GM19193 (cell line): ENCODE results near the gene ATN1.

Experiments used
- POLR2A ChIP-seq: IDR thresholded peaks from 4 replicates; pipeline ENCODE4 v1.6.1; 2011; ENCODE audit not compliant: insufficient read depth, insufficient read length; ENCODE audit errors: extremely low read depth

The ATN1 gene

GRCh38 chr12:6957151-6957701, 29.5 kb downstream of the ATN1 start:
- TF ChIP-seq POLR2A: peak; percentile 0

DNA sequence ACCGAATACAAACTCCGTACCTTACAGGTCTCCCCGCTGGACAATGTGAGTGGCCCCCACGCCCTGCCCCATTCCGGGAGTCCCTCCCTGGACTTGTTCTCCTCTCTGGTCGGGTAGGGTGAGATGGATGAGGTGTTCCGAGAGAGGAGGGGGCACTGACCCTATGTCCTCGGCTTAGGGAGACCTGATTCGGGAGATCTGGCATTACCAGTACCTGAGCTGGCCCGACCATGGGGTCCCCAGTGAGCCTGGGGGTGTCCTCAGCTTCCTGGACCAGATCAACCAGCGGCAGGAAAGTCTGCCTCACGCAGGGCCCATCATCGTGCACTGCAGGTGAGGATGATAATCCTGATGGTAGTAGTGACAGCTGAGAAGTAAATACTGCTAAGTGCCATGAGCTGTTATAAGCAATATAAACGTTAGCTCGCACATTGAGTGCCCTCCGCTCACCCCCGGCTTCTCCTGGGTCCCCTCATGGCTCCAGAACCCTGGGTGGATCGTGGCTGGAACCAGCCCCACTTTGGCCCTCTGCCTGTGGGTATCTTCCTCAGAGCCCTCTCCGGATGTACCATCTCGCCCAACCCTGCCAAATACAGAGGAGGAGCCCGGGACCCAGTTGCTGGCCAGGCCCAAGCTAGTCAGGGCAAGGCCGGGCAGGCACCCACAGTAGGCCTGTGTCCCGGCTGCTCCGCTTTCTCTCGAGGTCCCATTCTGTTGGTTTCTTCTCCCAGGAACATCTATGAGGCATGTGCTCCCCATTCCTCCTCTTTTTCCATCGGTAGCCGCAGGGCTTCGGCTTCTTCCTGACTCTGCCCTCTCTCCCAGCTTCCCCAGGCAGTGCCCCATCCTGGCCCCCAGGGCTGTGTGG, 30.2 kb downstream of the ATN1 start:
- peak; percentile 33 for TF ChIP-seq POLR2A

DNA sequence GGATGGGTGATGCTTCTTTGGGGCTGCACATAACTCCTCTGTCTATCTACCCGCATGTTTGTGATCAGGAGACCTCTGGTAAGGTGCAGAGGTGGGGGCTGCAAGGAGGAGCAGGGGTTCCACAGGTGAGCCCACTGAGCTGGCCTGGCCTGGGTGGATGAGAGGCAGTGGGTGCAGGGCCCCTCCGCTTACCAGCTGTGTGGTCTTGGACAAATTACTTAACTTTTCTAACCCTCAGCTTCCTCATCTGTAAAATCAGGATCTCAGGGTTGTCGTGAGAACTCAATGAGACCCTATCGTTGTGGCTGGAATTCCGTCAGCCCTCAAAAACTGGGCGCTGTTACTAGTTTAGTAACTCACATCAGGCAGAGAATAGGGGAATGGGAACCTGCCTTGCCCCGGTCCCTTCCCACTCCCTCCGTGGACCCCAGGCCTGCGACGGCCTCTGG, 30.9 kb downstream of the ATN1 start:
- no peak for TF ChIP-seq POLR2A

DNA sequence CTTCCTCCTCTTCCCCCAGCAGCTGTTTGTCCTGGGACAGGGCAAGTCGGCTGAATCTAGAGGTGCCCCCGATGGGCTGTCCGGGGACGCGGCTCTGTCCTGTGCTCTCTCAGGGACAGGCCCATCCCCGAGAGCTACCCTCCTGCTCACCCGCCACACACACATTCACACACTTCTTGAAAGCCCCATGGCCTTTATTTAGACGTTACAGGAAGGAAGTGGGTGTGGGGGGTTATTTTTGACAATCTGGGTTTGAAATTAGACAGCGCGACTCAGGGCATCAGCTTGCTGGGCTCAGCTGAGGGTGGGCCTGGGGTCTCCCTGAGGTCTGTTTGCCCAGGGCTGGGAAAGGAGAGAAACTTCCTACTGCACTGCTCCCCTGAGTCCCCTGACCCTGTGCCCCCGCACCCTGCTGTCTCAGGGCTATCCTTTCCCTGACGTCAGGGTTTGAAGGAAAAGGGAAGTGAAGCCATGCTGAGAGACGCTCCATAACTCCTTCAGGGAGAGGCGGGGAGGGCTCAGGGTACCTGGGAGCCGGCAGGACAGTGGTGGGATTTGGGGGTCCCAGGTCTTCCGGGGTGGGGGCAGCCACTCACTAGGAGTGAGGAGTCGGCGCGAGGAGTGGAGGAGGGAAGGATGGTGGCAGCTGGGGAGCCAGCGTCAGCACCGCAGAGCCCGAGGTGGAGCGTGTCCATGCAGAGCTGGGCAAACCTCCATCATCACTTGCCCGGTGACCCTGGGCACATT, 31.5 kb downstream of the ATN1 start:
- TF ChIP-seq POLR2A: peak; percentile 89

DNA sequence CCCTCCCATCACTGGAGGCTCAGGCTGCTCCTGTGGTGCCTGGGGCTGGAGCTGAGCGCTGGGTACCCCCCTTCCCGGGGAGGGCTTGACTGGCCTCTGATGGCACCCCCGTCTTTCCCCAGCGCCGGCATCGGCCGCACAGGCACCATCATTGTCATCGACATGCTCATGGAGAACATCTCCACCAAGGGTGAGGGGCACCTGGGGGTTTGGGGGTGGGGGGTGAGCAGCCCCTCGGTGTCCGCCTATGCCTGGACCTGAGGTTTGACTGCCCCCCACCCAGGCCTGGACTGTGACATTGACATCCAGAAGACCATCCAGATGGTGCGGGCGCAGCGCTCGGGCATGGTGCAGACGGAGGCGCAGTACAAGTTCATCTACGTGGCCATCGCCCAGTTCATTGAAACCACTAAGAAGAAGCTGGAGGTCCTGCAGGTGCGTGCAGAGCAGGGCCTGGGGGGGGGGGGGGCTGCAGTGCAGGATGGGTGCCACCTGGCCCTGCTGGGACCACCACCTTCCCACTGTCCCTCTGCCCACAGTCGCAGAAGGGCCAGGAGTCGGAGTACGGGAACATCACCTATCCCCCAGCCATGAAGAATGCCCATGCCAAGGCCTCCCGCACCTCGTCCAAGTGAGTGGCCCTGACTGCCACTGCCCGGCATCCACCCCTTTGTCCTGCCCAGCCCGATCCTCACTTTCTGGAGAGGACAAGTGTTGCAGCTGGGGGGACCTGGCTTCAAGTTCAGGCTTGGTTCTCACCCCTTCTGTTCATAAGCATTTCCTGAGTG, 32.2 kb downstream of the ATN1 start:
- TF ChIP-seq POLR2A: no peak

- peak; percentile 8 for TF ChIP-seq POLR2A
These were observed 33.0 kb downstream of the ATN1 start for GRCh38 chr12:6960593-6961277.

DNA sequence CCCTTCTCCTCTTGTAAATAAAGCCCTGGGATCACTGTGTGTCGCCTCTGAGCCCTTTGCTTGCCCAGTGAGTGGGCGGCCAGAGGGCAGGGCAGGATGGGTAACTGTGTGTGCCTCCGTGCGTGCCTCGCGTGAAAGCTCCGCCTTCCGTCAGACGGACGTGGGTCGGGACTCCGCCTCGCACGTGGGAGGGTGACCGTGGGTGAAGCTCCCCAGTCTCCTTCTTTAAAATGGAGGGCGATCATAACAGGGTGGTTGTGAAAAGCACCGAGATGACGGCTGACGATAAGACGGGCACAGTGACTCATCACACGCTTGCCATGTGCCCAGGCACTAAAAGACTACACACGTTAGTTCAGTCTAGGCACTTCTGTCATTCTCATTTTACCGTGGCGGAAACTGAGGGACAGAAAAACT, 33.5 kb downstream of the ATN1 start:
- peak; percentile 34 for TF ChIP-seq POLR2A

DNA sequence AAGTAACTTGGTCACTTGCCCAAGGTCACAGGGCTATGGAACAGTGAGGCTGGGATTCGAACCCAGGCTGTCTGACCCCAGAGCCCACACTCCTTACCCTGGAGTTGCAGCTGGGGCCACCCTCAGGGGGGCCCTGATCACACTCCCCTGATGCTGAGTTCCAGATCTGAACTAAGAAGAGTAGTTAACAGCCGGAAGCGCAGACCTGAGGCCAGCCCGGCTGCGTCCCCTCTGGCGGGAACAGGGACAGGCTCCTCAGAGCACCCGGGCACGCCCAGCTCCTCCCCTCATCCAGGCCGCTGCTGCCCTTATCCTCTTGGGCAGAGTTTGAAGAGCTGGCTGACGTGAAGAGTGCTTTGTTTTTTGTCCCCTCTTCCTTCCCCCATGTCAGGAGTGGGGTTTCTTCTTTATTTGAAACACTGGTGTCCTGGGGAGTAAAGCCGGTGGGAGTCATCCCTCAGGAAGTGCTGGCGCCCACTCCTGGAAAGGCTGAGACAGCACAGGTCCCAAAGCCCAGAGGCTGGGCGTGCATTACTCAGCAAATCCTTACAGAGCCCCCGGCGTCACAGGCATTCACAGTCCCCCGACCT, 34.0 kb downstream of the ATN1 start:
- TF ChIP-seq POLR2A: peak; percentile 52

DNA sequence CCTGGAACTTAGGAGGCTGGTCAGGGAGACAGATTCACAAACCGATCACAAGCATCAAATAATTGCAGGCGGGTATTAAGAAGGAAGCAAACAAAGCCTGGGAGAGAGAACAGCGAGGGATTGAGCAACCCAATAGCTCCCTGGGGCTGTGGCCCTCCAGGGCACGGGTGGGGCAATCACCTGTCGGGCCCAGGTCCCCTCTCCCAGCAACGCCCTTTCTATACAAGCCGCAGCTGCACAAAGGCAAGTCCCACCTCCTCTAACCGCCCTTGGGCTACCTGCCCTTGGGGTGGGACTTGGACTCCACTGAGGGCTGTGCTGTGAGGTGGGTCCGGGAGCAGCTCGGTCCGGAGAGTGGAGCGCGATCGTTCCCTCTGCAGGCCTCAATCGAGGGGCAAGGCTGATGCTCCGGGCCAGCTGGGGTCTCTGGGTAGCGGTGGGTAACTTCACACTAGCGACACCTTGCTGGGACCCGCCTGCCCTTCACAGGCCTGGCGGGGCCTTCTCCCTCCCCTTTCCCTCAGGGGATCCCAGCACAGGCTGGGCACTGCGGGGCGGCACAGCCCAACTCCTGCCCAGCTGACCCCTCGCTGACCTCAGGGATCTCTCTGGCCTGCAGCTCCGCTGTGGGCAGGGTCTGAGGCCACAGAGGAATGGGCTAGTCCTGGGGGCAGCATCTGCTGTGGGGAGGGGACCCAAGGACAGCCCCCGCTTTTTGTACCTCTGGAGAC, 34.7 kb downstream of the ATN1 start:
- peak; percentile 54 for TF ChIP-seq POLR2A

GRCh38 chr12:6963016-6963731, 35.4 kb downstream of the ATN1 start:
- no peak for TF ChIP-seq POLR2A

DNA sequence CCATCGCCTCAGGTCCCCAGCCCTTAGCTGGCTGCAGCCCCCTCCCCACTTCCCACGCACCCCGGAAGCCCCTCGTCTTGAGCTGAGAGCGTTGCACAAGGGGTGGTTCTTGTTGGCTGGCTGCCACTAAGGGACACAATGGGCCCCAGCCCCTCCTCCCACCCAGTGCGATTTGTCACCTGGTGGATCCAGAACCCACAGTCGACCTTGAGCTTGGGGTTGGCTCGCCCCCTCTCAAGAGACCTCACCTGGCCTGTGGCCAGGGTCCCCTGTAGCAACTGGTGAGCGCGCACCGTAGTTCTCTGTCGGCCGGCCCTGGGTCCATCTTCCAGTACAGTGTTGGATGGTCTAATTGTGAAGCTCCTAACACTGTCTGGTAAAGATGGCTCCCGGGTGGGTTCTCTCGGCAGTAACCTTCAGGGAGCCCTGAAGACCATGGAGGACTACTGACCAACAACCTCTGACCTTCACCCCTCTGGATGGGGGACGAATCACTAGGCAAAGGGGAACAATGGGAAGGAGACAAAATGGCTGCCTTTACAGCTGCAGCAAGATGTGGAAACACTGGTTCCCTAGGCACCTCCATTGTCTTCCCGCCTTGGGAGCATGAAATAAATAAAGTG, 36.1 kb downstream of the ATN1 start:
- TF ChIP-seq POLR2A: no peak

GRCh38 chr12:6964605-6965025, 36.9 kb downstream of the ATN1 start:
- no peak for TF ChIP-seq POLR2A
